ENCODE results near the gene LMBR1. TPM values are rescaled to one million over a fixed set of nuclear protein-coding genes. Genes with fewer than 3 reads are reported as not detected.
A peak's percentile ranks its signal among the peaks of the same experiment; 100 is the strongest.
"Not testable (repeated sequence)": the region's sequence is repeated elsewhere in the genome, so short reads cannot be mapped to it uniquely, and the experiment has no call there.

LMBR1 gene, protein sequence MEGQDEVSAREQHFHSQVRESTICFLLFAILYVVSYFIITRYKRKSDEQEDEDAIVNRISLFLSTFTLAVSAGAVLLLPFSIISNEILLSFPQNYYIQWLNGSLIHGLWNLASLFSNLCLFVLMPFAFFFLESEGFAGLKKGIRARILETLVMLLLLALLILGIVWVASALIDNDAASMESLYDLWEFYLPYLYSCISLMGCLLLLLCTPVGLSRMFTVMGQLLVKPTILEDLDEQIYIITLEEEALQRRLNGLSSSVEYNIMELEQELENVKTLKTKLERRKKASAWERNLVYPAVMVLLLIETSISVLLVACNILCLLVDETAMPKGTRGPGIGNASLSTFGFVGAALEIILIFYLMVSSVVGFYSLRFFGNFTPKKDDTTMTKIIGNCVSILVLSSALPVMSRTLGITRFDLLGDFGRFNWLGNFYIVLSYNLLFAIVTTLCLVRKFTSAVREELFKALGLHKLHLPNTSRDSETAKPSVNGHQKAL
- 71.9 TPM for total RNA-seq
- 10 to 100 TPM; 35.7 to 45.1 (median 38.7) TPM for polyA plus RNA-seq

DNA sequence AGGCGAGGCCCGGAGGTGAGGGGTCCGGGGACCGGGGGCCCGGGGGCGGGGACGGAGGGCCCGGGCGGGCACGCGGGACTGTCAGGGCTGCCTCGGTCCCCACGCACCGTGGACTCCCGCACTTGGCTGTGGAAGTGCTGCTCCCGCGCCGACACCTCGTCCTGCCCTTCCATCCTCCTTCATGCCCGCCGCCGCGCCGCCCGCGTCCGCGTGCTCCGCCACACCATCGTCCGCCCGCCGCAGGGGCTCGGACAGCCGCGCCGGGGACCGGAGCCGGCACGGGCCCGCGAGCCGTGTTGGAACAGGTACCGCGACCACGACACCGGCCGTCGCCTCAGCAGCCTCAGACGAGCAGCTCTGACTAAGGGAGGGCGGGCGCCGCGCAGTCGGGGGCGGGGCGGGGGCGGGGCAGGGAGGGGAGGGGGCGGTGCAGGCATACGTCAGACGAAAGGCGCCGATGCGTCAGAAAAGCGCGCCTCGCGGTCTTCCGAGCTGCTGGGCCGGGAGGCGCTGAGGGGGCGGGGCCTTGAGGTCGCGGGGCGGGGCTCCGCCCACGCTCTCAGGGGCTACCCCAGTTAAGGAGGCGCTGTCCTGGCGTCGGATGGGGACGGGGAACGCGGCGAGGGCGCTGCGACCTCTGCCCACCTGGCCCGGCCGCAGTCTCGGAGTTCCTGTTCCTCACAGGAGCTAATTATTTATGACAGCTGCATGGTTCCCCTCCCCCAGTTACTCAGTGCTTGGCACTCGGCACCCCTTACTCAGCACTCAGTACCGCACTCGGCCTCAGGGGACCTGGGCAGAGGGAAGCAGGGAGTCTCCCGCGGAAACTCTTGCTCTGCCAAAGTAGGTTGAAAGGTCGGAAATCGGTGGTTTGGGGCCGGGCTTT, at the start of gene LMBR1:
TSS of gene LMBR1 (minus strand) at position 363 of the 886 bp plus-strand sequence. CDS start at position 173, 190 bp downstream.
- Histone ChIP-seq H3K4me1 (ENCODE audit: control insufficient read depth, insufficient read depth, low read length, poor library complexity, severe bottlenecking) (peaks cover 15% of the 10 kb centered on the region), H3K27ac (ENCODE audit: insufficient read depth, low read length, poor library complexity, severe bottlenecking) (peak within 1 kb of the TSS; percentile 89), H3K36me3 (ENCODE audit: control insufficient read depth, insufficient read depth, low read length) (no peaks in the 10 kb centered on the region), H3K27me3 (ENCODE audit: control insufficient read depth, insufficient read depth, low read length) (no peaks in the 10 kb centered on the region), H3K9me3 (ENCODE audit: control insufficient read depth in 2 of 2, low read length in 2 of 2) (no peaks in the 10 kb centered on the region), H3K4me3 (ENCODE audit: low read depth, low read length) (peak within 1 kb of the TSS; percentile 88)
- ATAC-seq (ENCODE audit: low read depth in 2 of 2) (peak; percentile 87), DNase-seq (peak; percentile 92 to 96 (median 94))
- H3K27ac Mint-ChIP-seq, result peak within 1 kb of the TSS; percentile 91 to 94 (median 94)
- H3K4me1 Mint-ChIP-seq, result peaks cover 20 to 43% (median 29%) of the 10 kb centered on the region in 4 donors
- no peaks in the 10 kb centered on the region for H3K36me3 Mint-ChIP-seq
- no peaks in the 10 kb centered on the region for H3K9me3 Mint-ChIP-seq
- H3K27me3 Mint-ChIP-seq, result no peaks in the 10 kb centered on the region
- peak within 1 kb of the TSS; percentile 92 to 98 (median 94) for H3K4me3 Mint-ChIP-seq

- no peaks in the 10 kb centered on the region for H3K9me3 ChIP-seq (ENCODE audit: control insufficient read depth in 2 of 2, low read length in 2 of 2)
- Mint-ChIP-seq H3K9me3 (peaks cover 0 to 2% (median 0%) of the 10 kb centered on the region in 7 donors), H3K4me1 (peaks cover 0 to 1% (median 0%) of the 10 kb centered on the region in 4 donors), H3K36me3 (no peaks in the 10 kb centered on the region), H3K27me3 (peaks cover 48% of the 10 kb centered on the region), H3K4me3 (peak overlapping the region in 2 of 4 donors; percentile 33 to 60), H3K27ac (no peak overlapping the region)
- ATAC-seq (ENCODE audit: low read depth in 2 of 2) (peak in 1 of 2 donors; percentile 38), DNase-seq (no peak)
- H3K27me3 ChIP-seq (ENCODE audit: control insufficient read depth, insufficient read depth, low read length), result no peaks in the 10 kb centered on the region
- H3K36me3 ChIP-seq (ENCODE audit: control insufficient read depth, insufficient read depth, low read length), result no peaks in the 10 kb centered on the region
- no peak overlapping the region for H3K4me3 ChIP-seq (ENCODE audit: low read depth, low read length)
- no peaks in the 10 kb centered on the region for H3K4me1 ChIP-seq (ENCODE audit: control insufficient read depth, insufficient read depth, low read length, poor library complexity, severe bottlenecking)
- no peak overlapping the region for H3K27ac ChIP-seq (ENCODE audit: insufficient read depth, low read length, poor library complexity, severe bottlenecking)
Measured at GRCh38 chr7:156942708-156943090, 49.7 kb upstream of the LMBR1 start.

DNA sequence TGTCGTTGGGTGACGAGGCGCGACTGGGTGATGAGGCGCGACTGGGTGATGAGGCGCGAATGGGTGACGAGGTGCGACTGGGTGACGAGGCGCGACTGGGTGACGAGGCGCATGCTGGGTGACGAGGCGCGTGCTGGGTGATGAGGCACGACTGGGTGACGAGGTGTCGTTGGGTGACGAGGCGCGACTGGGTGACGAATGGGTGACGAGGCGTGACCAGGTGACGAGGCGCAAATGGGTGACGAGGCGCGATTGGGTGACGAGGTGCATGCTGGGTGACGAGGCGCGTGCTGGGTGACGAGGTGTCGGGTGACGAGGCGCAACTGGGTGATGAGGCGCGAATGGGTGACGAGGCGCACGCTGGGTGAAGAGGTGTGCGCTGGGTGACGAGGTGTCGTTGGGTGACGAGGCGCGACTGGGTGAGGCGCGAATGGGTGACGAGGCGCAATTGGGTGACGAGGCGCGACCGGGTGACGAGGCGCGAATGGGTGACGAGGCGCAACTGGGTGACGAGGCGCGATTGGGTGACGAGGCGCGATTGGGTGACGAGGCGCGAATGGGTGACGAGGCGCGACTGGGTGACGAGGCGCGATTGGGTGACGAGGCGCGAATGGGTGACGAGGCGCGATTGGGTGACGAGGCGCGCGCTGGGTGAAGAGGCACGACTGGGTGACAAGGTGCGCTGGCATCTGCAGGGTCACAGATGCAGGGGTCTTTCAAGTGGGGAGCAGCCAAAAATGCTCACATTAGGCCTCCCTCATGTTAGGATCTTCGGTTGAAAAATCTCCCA, 48.6 kb upstream of the LMBR1 start:
- Mint-ChIP-seq H3K9me3 (peaks cover 0 to 2% (median 0%) of the 10 kb centered on the region in 7 donors), H3K36me3 (no peaks in the 10 kb centered on the region), H3K27me3 (peaks cover 46% of the 10 kb centered on the region), H3K4me1 (peaks cover 0 to 1% (median 0%) of the 10 kb centered on the region in 4 donors), H3K27ac (peak overlapping the region in 1 of 3 donors; percentile 69), H3K4me3 (no peak overlapping the region)
- H3K27me3 ChIP-seq (ENCODE audit: control insufficient read depth, insufficient read depth, low read length), result no peaks in the 10 kb centered on the region
- ATAC-seq (ENCODE audit: low read depth in 2 of 2), result no peak
- no peak overlapping the region for H3K4me3 ChIP-seq (ENCODE audit: low read depth, low read length)
- no peaks in the 10 kb centered on the region for H3K4me1 ChIP-seq (ENCODE audit: control insufficient read depth, insufficient read depth, low read length, poor library complexity, severe bottlenecking)
- H3K27ac ChIP-seq (ENCODE audit: insufficient read depth, low read length, poor library complexity, severe bottlenecking), result no peak overlapping the region
- no peak for DNase-seq
- no peaks in the 10 kb centered on the region for H3K36me3 ChIP-seq (ENCODE audit: control insufficient read depth, insufficient read depth, low read length)
- no peaks in the 10 kb centered on the region for H3K9me3 ChIP-seq (ENCODE audit: control insufficient read depth in 2 of 2, low read length in 2 of 2)

- H3K4me3 Mint-ChIP-seq, result no peak overlapping the region
- H3K27ac Mint-ChIP-seq, result no peak overlapping the region
- Histone ChIP-seq H3K27me3 (ENCODE audit: control insufficient read depth, insufficient read depth, low read length) (no peaks in the 10 kb centered on the region), H3K27ac (ENCODE audit: insufficient read depth, low read length, poor library complexity, severe bottlenecking) (no peak overlapping the region), H3K36me3 (ENCODE audit: control insufficient read depth, insufficient read depth, low read length) (no peaks in the 10 kb centered on the region), H3K4me3 (ENCODE audit: low read depth, low read length) (no peak overlapping the region), H3K4me1 (ENCODE audit: control insufficient read depth, insufficient read depth, low read length, poor library complexity, severe bottlenecking) (no peaks in the 10 kb centered on the region), H3K9me3 (ENCODE audit: control insufficient read depth in 2 of 2, low read length in 2 of 2) (no peaks in the 10 kb centered on the region)
- peaks cover 0 to 2% (median 0%) of the 10 kb centered on the region in 7 donors for H3K9me3 Mint-ChIP-seq
- ATAC-seq (ENCODE audit: low read depth in 2 of 2) (no peak), DNase-seq (no peak)
- H3K27me3 Mint-ChIP-seq, result peaks cover 39% of the 10 kb centered on the region
- H3K4me1 Mint-ChIP-seq, result peaks cover 0 to 1% (median 0%) of the 10 kb centered on the region in 4 donors
- H3K36me3 Mint-ChIP-seq, result no peaks in the 10 kb centered on the region
Measured at GRCh38 chr7:156940421-156941122, 47.6 kb upstream of the LMBR1 start.

GRCh38 chr7:156936766-156937165, 43.8 kb upstream of the LMBR1 start:
- H3K4me1 ChIP-seq (ENCODE audit: control insufficient read depth, insufficient read depth, low read length, poor library complexity, severe bottlenecking); H3K4me1 Mint-ChIP-seq; H3K27ac Mint-ChIP-seq; H3K36me3 ChIP-seq (ENCODE audit: control insufficient read depth, insufficient read depth, low read length); H3K9me3 Mint-ChIP-seq; H3K36me3 Mint-ChIP-seq; H3K9me3 ChIP-seq (ENCODE audit: control insufficient read depth in 2 of 2, low read length in 2 of 2); H3K4me3 ChIP-seq (ENCODE audit: low read depth, low read length); H3K27ac ChIP-seq (ENCODE audit: insufficient read depth, low read length, poor library complexity, severe bottlenecking); ATAC-seq (ENCODE audit: low read depth in 2 of 2); DNase-seq; H3K27me3 ChIP-seq (ENCODE audit: control insufficient read depth, insufficient read depth, low read length): not testable (repeated sequence)
- H3K27me3 Mint-ChIP-seq, result peaks cover 16% of the 10 kb centered on the region
- peak overlapping the region in 1 of 4 donors; percentile 43 for H3K4me3 Mint-ChIP-seq

DNA sequence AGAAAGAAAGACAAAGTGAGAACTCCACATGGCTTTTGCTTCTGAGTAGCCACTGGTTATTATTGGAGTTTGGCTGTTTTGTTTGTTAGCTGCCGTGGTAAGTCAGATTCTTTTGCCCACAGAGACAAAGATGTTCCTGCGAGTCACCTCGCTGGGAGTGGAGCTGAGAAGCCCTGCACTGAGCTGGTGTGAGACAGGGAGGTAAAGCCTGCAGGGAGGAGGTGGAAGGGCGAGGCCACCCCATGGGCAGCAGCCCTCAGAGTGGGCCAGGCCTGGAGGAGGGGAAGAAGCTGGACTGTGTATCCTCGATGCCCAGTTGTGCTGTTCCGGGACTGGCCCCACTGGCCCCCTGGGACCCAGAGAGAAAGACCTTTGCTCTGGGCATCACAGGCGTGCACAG, 42.3 kb upstream of the LMBR1 start:
- no peak for ATAC-seq (ENCODE audit: low read depth in 2 of 2)
- no peaks in the 10 kb centered on the region for H3K36me3 Mint-ChIP-seq
- no peaks in the 10 kb centered on the region for H3K4me1 ChIP-seq (ENCODE audit: control insufficient read depth, insufficient read depth, low read length, poor library complexity, severe bottlenecking)
- H3K4me3 Mint-ChIP-seq, result no peak overlapping the region
- peaks cover 0 to 2% (median 0%) of the 10 kb centered on the region in 7 donors for H3K9me3 Mint-ChIP-seq
- peaks cover 13% of the 10 kb centered on the region for H3K27me3 Mint-ChIP-seq
- no peak overlapping the region for H3K4me3 ChIP-seq (ENCODE audit: low read depth, low read length)
- peaks cover 0 to 2% (median under 1%) of the 10 kb centered on the region in 4 donors for H3K4me1 Mint-ChIP-seq
- no peak overlapping the region for H3K27ac ChIP-seq (ENCODE audit: insufficient read depth, low read length, poor library complexity, severe bottlenecking)
- no peaks in the 10 kb centered on the region for H3K9me3 ChIP-seq (ENCODE audit: control insufficient read depth in 2 of 2, low read length in 2 of 2)
- H3K27ac Mint-ChIP-seq, result no peak overlapping the region
- DNase-seq, result no peak
- no peaks in the 10 kb centered on the region for H3K36me3 ChIP-seq (ENCODE audit: control insufficient read depth, insufficient read depth, low read length)
- H3K27me3 ChIP-seq (ENCODE audit: control insufficient read depth, insufficient read depth, low read length), result no peaks in the 10 kb centered on the region
